HG02885 (cell line): Measurements from ENCODE around the gene LDLRAD4.

Experiments used
- ATAC-seq: cut with Tn5 transposase; IDR thresholded peaks from one replicate; pipeline ENCODE4 v1.9.1; 2021; ENCODE audit warnings: mild to moderate bottlenecking; ENCODE audit not compliant: unreplicated experiment, poor library complexity

LDLRAD4 gene

GRCh38 chr18:13550418-13551304, 332.1 kb downstream of the LDLRAD4 start:
- no peak for ATAC-seq

- no peak for ATAC-seq
These were observed 332.7 kb downstream of the LDLRAD4 start for GRCh38 chr18:13551305-13551603.

- no peak for ATAC-seq
These were observed 333.5 kb downstream of the LDLRAD4 start for GRCh38 chr18:13551841-13552733.

- ATAC-seq = no peak
These were observed 334.9 kb downstream of the LDLRAD4 start for GRCh38 chr18:13553449-13553848.

- no peak for ATAC-seq
These were observed 336.6 kb downstream of the LDLRAD4 start for GRCh38 chr18:13555192-13555591.

GRCh38 chr18:13555865-13556264, 337.3 kb downstream of the LDLRAD4 start:
- no peak for ATAC-seq

GRCh38 chr18:13556502-13556901, 337.9 kb downstream of the LDLRAD4 start:
- no peak for ATAC-seq

GRCh38 chr18:13558124-13558523, 339.6 kb downstream of the LDLRAD4 start:
- ATAC-seq = peak; percentile 65

- ATAC-seq = no peak
These were observed 340.2 kb downstream of the LDLRAD4 start for GRCh38 chr18:13558790-13559189.

GRCh38 chr18:13559754-13560153, 341.2 kb downstream of the LDLRAD4 start:
- no peak for ATAC-seq

- ATAC-seq = no peak
These were observed 341.7 kb downstream of the LDLRAD4 start for GRCh38 chr18:13560306-13560705.

- peak; percentile 68 for ATAC-seq
These were observed 344.0 kb downstream of the LDLRAD4 start for GRCh38 chr18:13562494-13563029.

GRCh38 chr18:13563390-13563805, 344.8 kb downstream of the LDLRAD4 start:
- ATAC-seq = no peak

- ATAC-seq = no peak
These were observed 346.0 kb downstream of the LDLRAD4 start for GRCh38 chr18:13564579-13564978.

- ATAC-seq = no peak
These were observed 346.7 kb downstream of the LDLRAD4 start for GRCh38 chr18:13565228-13565627.

GRCh38 chr18:13566941-13567746, 348.6 kb downstream of the LDLRAD4 start:
- peak; percentile 57 for ATAC-seq

GRCh38 chr18:13568443-13569392, 350.2 kb downstream of the LDLRAD4 start:
- ATAC-seq = peak; percentile 68

GRCh38 chr18:13570216-13570615, 351.7 kb downstream of the LDLRAD4 start:
- no peak for ATAC-seq

GRCh38 chr18:13570856-13571495, 352.4 kb downstream of the LDLRAD4 start:
- ATAC-seq = no peak
